Measurements from ENCODE around the gene ADD3. TPM values are rescaled to one million over a fixed set of nuclear protein-coding genes. Genes with fewer than 3 reads are reported as not detected.

Gene ADD3
- total RNA-seq, 1 experiment from 2014 or later = 59.9 TPM

DNA sequence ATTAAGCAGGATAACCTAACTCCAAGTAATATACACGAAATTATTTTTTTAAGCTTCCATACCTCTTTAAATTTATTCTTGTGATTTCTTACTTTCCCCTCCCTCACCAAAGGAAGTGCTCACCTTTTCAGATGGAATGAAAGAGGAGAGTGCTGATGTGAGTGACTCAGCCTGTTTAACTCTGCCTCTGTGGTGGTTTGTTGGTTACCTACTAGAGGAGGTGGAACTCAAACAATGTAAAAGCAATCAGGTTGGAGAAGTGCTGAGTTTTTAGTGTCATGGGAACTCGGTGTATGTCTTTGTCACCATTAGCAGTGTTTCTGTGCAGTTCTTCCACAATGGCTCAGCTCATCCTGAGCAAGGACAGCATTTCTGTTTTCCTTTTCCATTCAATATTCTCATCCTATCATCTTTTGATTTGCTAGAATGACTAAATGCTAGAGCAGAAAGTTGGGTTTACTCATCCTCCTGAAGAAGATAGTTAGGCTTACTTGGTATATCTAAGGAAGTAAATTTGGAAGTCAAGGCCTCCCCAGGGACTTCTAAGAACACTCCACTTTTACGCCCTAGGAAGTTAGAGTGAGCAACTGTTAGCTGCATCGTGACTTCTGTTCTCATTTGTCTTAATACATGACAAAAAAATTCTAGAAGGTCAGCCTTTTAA is 6.0 kb downstream of the ADD3 start:
- Histone ChIP-seq H2BK12ac (ENCODE audit: insufficient read length, low read depth, low read length) (no peak overlapping the region), H2AK5ac (ENCODE audit: insufficient read length, low read length) (no peak overlapping the region), H3K4me2 (ENCODE audit: insufficient read depth, insufficient read length, low read length) (peak overlapping the region; percentile 7), H3K4ac (ENCODE audit: low read depth, low read length) (no peak overlapping the region), H3K18ac (ENCODE audit: insufficient read length, low read depth, low read length) (no peak overlapping the region), H2BK20ac (ENCODE audit: low read depth, low read length, poor library complexity, severe bottlenecking) (no peak overlapping the region), H3K23me2 (ENCODE audit: insufficient read length, low read depth, low read length, poor library complexity, severe bottlenecking) (peaks cover 4% of the 10 kb centered on the region), H3K56ac (ENCODE audit: insufficient read length, low read depth, low read length) (no peak overlapping the region), H2BK5ac (ENCODE audit: insufficient read length, low read length) (no peak overlapping the region), H2BK120ac (ENCODE audit: low read depth, low read length, poor library complexity, severe bottlenecking) (no peak overlapping the region), H3K27ac (ENCODE audit: insufficient read length, low read depth, low read length) (peak overlapping the region; percentile 65), H4K8ac (replicated peaks; ENCODE audit: insufficient read length, low read depth, low read length) (no peak overlapping the region), H3T11ph (ENCODE audit: low read length) (no peak overlapping the region), H4K20me1 (ENCODE audit: control insufficient read depth, insufficient read depth, insufficient read length) (no peaks in the 10 kb centered on the region), H3K9ac (ENCODE audit: extremely low read depth, insufficient read length, low read length) (no peak overlapping the region), H2BK15ac (ENCODE audit: low read depth, low read length) (no peak overlapping the region), H4K5ac (ENCODE audit: insufficient read length, low read depth, low read length) (no peak overlapping the region), H3K23ac (ENCODE audit: insufficient read length, low read depth, low read length) (no peak overlapping the region), H4K91ac (ENCODE audit: insufficient read length, low read depth, low read length) (no peak overlapping the region), H3K79me1 (ENCODE audit: insufficient read depth, low read depth, low read length, poor library complexity, severe bottlenecking) (peaks cover 6% of the 10 kb centered on the region), H2AFZ (ENCODE audit: low read length) (no peak overlapping the region), H3K27me3 (ENCODE audit: insufficient read depth, low read length) (no peaks in the 10 kb centered on the region), H3K4me1 (ENCODE audit: insufficient read depth, low read length) (peaks cover 18% of the 10 kb centered on the region), H3K9me3 (ENCODE audit: control insufficient read depth, low read depth, low read length) (no peaks in the 10 kb centered on the region), H3K14ac (ENCODE audit: insufficient read depth, low read length) (no peak overlapping the region), H3K79me2 (ENCODE audit: insufficient read depth, low read length) (peaks cover 27% of the 10 kb centered on the region; the same call in 1 of the 2 replicates)
- H3K4me3 Mint-ChIP-seq = peak overlapping the region in 1 of 2 experiments; percentile 28; a peak in 1 of 5 replicates
- TF ChIP-seq, protein P1, sequence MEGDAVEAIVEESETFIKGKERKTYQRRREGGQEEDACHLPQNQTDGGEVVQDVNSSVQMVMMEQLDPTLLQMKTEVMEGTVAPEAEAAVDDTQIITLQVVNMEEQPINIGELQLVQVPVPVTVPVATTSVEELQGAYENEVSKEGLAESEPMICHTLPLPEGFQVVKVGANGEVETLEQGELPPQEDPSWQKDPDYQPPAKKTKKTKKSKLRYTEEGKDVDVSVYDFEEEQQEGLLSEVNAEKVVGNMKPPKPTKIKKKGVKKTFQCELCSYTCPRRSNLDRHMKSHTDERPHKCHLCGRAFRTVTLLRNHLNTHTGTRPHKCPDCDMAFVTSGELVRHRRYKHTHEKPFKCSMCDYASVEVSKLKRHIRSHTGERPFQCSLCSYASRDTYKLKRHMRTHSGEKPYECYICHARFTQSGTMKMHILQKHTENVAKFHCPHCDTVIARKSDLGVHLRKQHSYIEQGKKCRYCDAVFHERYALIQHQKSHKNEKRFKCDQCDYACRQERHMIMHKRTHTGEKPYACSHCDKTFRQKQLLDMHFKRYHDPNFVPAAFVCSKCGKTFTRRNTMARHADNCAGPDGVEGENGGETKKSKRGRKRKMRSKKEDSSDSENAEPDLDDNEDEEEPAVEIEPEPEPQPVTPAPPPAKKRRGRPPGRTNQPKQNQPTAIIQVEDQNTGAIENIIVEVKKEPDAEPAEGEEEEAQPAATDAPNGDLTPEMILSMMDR (conservative IDR thresholded peaks at IDR 0.05) = no peak
- H3K36me3 Mint-ChIP-seq (ENCODE audit: insufficient read depth in 1 of 3, low read depth in 3 of 3) = peaks cover 0 to 2% (median 0%) of the 10 kb centered on the region in 3 experiments; a peak in 1 of 7 replicates
- peak overlapping the region; percentile 45 to 97 (median 80); a peak in 5 of 7 replicates for H3K27ac Mint-ChIP-seq
- H3K4me1 Mint-ChIP-seq = peaks cover 64 to 70% of the 10 kb centered on the region in 2 experiments
- no CpG with 5 or more reads among the region's 4 CpGs for WGBS (ENCODE audit: extremely low coverage, insufficient read length, low lambda C conversion rate)
- no peaks in the 10 kb centered on the region for H3K9me3 Mint-ChIP-seq
- DNase-seq = no peak
- no peaks in the 10 kb centered on the region for H3K27me3 Mint-ChIP-seq (ENCODE audit: low read depth)

Data from H9 (cell line).